T-helper 2 cell treated with Interferon-gamma antibody and Interleukin-4, amounts not matched to agents 5 μg/mL and 100 μg/mL, for 36 hours (primary cell): ENCODE measurements around the gene NKD2.
"Not testable (repeated sequence)": the region's sequence is repeated elsewhere in the genome, so short reads cannot be mapped to it uniquely, and the experiment has no call there.

Source experiments
- DNase-seq: peaks from one replicate; pipeline ENCODE4 v3.0.0; 2021; ENCODE audit warnings: low spot score
- H3K27ac Mint-ChIP-seq: one replicate; pipeline ENCODE4 v1.8.0; 2021; ENCODE audit warnings: mild to moderate bottlenecking, mixed read lengths
- H3K27me3 Mint-ChIP-seq: one replicate; pipeline ENCODE4 v1.8.0; 2021; ENCODE audit warnings: low read depth, mixed read lengths
- H3K36me3 Mint-ChIP-seq: one replicate; pipeline ENCODE4 v1.8.0; 2021; ENCODE audit warnings: low read depth, mixed read lengths
- H3K4me1 Mint-ChIP-seq: one replicate; pipeline ENCODE4 v1.8.0; 2021; ENCODE audit warnings: low read depth, mixed read lengths
- H3K4me3 Mint-ChIP-seq: one replicate; pipeline ENCODE4 v1.8.0; 2022; ENCODE audit warnings: mild to moderate bottlenecking, moderate library complexity, mixed read lengths
- H3K9me3 Mint-ChIP-seq: one replicate; pipeline ENCODE4 v1.8.0; 2021; ENCODE audit warnings: mixed read lengths

Gene NKD2

DNA sequence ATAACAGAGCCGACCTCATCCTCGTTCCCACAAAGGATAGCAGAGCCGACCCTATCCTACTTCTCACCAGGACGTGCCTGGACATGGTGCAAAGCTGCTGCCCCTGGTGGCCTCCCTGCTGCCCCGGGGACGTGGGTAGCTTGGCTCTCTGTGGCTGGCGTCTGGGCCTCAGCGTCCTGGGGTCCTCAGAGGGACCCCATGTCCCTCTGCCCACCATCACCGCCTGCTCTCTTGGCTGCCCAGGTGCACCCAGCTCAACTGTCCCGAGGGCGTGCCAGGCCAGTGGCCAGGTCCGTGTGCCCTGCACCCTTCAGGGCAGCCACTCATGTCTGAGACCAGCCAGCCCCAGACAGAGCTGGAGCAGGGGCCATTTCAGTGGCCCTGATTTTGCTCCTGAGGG lies 8.5 kb downstream of the NKD2 start:
- Mint-ChIP-seq H3K4me1 (no peaks in the 10 kb centered on the region), H3K36me3 (peaks cover 4% of the 10 kb centered on the region), H3K9me3 (no peaks in the 10 kb centered on the region), H3K4me3 (no peak overlapping the region), H3K27ac (no peak overlapping the region), H3K27me3 (no peaks in the 10 kb centered on the region)
- no peak for DNase-seq

DNA sequence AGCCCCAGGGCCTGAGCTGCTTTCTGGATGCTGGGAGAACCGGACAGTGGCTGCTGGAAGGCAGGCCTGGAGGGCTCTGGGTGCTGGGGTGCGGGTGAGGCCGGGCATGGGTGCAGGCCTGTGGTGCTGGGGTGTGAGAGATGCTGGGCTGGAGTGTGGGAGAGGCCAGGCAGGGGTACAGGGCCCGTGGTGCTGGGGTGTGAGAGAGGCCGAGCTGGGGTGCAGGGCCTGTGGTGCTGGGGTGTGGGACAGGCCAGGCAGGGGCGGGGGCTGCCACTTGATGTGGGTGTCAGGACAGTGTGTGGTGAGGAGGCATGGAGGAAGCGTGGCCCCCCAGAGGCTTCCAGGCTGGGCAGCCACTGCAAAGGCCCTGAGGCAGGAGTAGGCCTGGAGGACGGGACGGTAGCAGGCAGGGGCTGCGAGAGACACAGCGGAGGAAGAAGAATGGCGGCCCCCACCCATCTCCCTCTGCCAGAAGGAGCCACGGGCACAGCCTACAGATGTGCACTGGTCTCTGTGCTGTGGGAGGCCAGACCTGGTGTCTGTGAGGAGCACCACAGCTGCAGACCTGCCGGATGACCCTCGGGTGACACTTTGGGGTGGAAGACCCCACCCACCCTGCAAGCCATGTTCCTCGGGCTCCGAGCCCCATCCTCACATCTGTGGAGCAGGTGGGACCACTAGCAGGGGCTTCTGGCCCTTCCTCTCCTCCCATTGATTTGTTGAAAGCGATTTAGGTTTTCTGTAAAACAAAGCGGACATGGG lies 9.3 kb downstream of the NKD2 start:
- H3K4me1 Mint-ChIP-seq = no peaks in the 10 kb centered on the region
- no peak overlapping the region for H3K4me3 Mint-ChIP-seq
- no peaks in the 10 kb centered on the region for H3K9me3 Mint-ChIP-seq
- H3K36me3 Mint-ChIP-seq = peaks cover 4% of the 10 kb centered on the region
- DNase-seq = no peak
- no peak overlapping the region for H3K27ac Mint-ChIP-seq
- no peaks in the 10 kb centered on the region for H3K27me3 Mint-ChIP-seq

DNA sequence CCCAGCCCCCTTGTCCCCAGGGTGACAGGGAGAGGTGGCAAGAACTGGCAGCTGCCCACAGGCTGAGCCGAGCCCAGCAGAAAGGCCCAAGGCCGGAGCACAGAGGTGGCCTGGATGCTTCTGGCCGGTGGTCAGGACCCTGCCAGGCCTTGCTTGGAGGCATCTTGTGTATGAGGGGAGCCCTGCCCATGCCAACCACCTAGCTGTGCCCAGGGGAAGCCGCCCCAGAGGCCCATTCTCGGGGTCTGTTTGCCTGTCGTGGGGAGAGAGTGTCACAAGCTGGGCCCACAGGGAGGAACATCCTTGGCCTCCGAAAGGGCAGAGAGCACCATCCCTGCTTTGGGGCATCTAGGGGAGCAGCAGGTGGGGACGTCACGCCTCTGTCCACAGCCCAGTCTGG lies 10.0 kb downstream of the NKD2 start:
- DNase-seq = no peak
- Mint-ChIP-seq H3K27me3 (no peaks in the 10 kb centered on the region), H3K27ac (no peak overlapping the region), H3K36me3 (peaks cover 4% of the 10 kb centered on the region), H3K4me3 (no peak overlapping the region), H3K4me1 (no peaks in the 10 kb centered on the region), H3K9me3 (no peaks in the 10 kb centered on the region)

DNA sequence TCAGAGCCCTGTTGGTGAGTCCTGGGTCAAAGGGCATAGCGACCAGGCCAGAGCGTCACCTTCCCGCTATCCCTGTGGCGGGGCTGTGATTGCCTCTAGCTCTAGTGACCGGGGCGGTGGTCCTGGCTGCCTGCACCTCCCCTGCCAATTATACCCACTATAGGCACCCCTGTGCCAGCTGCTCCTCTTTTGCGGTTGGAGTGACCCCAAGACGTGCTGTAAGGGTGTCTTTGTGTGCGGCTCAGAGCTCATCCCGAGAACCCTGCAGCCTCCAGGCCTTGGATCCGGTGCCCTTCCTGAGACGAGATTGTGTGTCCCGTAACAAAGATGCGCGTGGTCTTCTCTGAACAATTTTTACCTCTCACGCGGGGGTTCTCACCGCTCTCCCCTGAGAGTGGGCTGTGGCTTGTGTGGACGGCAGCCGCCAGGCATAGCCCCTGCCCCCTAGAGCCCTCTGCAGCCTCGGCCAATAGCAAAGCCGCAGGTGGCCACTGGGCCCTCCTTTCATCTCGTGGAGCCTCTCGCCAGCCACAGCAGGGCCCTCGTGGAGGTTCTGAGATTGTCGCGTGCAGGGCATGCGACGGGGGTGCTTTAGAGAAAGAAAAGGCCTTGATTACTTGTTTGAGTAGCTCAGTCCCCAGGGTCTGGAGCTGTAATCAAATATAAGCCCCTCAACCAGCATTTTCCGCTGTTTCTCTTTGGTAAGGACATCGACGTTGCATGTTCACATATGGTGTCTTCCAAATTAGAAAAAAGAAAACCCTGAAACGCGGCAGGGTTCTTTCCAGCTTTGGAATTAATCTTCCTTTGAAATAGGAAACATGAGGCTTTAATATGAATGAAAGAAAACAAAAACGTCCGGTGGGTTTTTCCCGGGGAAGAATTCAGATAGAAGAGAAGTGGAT lies 10.7 kb downstream of the NKD2 start:
- no peak overlapping the region for H3K4me3 Mint-ChIP-seq
- H3K9me3 Mint-ChIP-seq = no peaks in the 10 kb centered on the region
- H3K36me3 Mint-ChIP-seq = peaks cover 4% of the 10 kb centered on the region
- no peak for DNase-seq
- H3K27me3 Mint-ChIP-seq = no peaks in the 10 kb centered on the region
- H3K27ac Mint-ChIP-seq = no peak overlapping the region
- H3K4me1 Mint-ChIP-seq = no peaks in the 10 kb centered on the region

DNA sequence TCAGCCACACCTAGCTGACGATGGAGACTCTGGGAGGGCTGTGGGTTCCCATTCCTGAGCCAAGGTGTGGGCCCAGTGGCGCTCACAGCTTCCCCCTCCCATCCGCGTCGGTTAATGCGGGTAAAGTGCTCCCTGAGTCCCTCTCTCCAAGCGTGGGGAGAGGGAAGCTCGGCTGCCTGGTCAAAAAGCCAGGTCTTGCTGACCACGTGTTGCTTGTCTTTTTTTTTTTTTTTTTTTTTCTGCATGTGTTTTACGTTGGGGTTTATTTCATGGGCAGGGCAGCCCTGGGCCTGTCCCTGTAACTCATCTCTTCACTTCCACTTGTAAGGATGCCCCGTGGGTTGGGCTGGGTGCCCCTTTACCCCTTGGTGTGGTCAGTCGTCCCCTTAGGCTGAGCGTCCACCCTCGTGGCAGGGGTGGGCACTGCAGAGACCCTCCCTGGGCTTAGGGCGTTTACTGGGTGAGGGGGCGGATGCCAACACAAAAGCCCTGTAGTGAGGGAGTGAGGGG lies 11.9 kb downstream of the NKD2 start:
- DNase-seq = no peak
- Mint-ChIP-seq H3K36me3 (peaks cover 4% of the 10 kb centered on the region), H3K4me3 (no peak overlapping the region), H3K9me3 (no peaks in the 10 kb centered on the region), H3K27ac (no peak overlapping the region), H3K27me3 (no peaks in the 10 kb centered on the region), H3K4me1 (no peaks in the 10 kb centered on the region)

DNA sequence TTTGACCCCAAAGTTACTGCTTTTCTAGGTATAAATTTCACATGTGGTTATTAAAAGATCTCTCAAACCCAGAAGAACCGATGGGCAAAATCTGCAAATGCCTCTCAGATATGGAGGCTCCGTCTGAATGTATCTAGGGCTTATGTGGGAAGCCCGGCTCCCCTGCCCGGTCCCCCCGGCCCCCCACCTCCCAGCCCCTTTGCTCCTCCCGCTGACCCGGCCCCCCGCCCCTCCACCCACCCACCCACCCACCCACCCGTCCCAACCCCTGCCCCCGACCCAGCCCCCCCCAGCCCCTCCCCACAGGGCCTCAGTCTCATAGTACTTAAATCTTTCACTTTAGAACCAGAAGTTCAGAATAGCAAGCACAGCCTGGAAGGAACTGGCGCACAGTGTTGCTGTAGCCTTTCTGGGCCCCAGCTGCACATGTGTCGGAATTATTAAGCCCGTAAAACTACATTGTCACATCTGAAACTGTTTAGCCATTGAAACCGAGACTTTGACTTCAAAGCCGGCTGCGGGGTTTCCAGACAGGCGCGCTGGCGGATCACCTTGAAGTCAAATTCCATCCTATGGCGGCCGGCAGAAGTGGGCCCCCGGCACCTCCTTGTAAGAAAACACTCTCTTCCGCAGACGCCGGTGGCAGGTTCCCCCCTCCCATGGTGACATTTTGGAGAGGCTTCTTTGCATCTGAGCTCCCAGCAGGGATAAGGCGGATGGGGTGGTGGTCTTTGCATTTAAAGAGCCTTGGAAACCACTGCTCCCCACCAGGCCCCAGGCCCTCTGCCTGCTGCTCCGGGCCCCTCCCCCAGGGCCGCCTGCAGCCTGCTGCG lies 12.8 kb downstream of the NKD2 start:
- Mint-ChIP-seq H3K27me3 (no peaks in the 10 kb centered on the region), H3K4me1 (no peaks in the 10 kb centered on the region), H3K36me3 (peaks cover 2% of the 10 kb centered on the region), H3K9me3 (no peaks in the 10 kb centered on the region), H3K4me3 (no peak overlapping the region), H3K27ac (no peak overlapping the region)
- DNase-seq = no peak

DNA sequence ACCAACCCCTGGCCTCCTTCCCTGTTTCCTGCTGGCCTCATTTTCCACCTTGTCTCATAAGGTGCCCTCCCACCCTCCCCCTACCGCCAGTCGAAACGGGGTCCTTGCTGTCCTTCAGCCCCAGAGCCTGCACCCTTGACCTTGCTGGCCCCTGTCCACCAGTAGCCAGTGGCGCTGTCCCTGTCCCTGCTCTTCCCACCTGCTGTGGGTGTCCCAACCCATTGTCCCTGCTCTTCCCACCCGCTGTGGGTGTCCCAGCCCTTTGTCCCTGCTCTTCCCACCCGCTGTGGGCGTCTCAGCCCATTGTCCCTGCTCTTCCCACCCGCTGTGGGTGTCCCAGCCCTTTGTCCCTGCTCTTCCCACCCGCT lies 13.4 kb downstream of the NKD2 start:
- not testable (repeated sequence) for H3K4me1 Mint-ChIP-seq, DNase-seq, H3K27me3 Mint-ChIP-seq, H3K36me3 Mint-ChIP-seq, H3K4me3 Mint-ChIP-seq, H3K9me3 Mint-ChIP-seq, H3K27ac Mint-ChIP-seq

DNA sequence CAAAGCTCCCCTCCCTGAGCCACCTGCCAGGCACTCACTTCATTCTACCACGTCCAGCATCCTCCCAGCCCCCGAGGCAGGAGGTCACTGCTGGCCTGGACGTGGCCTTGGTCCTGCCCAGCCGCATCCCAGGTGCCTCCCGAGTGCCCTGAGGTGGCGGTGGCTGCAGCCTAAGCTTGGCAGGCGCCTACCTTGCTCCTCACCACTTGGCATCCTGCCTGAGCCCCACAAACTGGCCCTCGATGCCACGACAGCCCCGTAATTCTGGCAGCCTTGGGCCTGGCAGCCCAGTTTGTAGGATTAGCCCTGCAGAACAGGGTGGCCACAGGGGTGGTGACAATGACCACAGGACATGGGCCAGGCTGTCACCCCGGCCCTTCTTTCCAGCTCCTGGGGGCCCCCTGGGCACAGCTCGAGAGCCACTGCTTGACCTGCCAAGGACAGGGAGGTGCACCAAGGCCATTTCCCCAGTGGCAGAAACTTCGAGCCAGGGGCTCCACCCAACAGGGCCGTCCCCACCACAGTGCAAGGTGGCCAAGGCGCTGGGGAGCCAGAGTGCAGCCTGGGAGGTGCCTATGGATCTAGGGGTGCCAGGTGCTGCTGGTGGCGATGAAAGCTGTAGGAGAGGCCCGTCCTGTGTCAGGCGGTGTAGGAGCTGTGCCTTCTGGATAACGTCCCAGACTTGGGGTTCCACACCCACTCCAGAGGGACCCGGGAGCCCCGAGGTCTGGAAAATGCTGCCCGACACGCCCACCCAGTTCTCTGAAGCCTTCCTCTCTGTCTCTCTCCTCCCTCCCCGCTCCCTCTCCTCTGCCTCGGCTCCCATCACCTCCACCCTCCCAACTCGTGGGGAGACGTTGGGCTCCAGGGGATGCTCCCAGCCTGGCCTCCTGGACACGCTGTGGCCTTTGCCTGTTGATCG lies 18.4 kb downstream of the NKD2 start:
- H3K27ac Mint-ChIP-seq = no peak overlapping the region
- H3K36me3 Mint-ChIP-seq = no peaks in the 10 kb centered on the region
- no peaks in the 10 kb centered on the region for H3K9me3 Mint-ChIP-seq
- H3K4me3 Mint-ChIP-seq = no peak overlapping the region
- no peak for DNase-seq
- no peaks in the 10 kb centered on the region for H3K27me3 Mint-ChIP-seq
- H3K4me1 Mint-ChIP-seq = no peaks in the 10 kb centered on the region

DNA sequence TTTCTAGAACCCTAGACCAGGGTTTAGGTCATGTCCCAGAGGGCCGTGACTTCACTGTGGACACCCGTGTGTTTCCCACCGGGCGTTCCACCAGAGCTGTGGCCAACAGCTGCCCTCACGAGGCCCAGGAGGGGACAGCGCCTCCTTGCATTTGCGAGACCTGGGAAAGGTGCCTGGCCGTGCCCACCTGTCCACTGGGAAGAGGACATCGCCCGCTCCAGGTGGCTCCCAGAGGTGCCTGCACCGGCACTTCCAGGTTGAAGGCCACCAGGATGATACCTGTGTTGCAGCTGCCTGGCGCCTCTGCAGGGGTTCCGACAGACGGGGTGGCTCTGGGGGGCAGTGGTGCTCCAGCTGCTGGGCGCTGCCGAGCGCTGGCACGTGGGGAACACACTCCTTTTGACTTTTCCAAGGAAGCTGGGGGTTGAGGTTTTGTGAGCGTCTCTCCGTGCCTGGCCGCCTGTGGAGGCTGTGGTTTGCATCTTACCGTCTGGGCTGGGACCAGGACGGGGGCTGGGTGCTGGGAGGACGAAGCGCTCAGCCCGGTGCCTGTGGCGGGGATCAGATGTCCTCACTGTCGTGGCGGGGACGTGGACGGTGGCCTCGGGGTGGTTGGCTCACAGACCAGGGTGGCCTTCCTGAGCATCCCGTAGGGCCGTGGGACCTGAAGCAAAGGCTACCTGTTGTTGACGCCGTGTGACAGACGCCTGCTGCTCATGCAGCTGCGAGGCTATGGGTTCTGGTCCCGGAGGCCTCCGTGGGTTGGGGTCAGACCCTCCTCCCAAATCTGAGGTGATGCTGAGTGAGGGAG lies 19.2 kb downstream of the NKD2 start:
- Mint-ChIP-seq H3K9me3 (no peaks in the 10 kb centered on the region), H3K27me3 (no peaks in the 10 kb centered on the region), H3K27ac (no peak overlapping the region), H3K36me3 (no peaks in the 10 kb centered on the region), H3K4me1 (no peaks in the 10 kb centered on the region), H3K4me3 (no peak overlapping the region)
- DNase-seq = no peak

DNA sequence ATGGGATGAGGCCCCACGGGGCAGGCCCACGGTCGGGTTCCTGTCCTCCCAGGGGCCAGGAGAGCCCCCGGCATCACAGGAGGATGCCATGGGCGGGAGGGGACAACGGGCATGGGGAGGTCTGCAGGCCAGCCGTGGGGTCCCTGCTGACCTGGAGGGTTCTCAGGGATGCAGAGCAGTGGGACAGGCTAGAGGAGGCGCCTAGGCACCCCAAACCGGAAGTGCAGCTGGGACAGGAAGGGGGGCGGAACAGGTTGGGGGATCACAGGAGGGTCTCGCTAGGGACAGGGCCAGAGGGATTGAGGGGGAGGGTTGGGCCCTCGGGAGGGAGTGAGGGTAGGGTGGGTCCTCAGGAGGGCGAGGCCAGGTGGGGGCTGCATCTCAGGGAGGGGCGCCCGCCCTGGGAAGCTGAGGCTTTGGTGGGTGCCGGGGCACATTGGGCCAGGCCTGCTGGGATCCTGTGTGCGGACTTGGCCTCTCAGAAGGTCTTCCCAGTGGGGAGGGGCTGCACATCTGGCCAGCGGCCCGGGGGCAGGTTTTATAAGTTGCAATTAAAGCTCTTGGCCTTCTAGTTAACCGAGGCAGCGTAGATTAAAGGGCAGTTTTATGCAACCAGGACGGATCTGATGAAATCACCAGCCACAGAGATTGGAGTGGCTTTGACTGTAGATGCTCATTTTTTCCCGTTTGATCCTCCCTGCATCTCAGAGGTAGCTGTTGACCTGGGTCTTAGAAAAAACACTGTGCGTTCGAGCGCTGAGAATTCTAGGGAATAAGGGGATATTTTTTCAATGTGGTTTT lies 20.1 kb downstream of the NKD2 start:
- H3K36me3 Mint-ChIP-seq = peaks cover under 1% of the 10 kb centered on the region
- H3K27me3 Mint-ChIP-seq = no peaks in the 10 kb centered on the region
- H3K4me1 Mint-ChIP-seq = no peaks in the 10 kb centered on the region
- H3K9me3 Mint-ChIP-seq = no peaks in the 10 kb centered on the region
- DNase-seq = no peak
- no peak overlapping the region for H3K27ac Mint-ChIP-seq
- H3K4me3 Mint-ChIP-seq = no peak overlapping the region

DNA sequence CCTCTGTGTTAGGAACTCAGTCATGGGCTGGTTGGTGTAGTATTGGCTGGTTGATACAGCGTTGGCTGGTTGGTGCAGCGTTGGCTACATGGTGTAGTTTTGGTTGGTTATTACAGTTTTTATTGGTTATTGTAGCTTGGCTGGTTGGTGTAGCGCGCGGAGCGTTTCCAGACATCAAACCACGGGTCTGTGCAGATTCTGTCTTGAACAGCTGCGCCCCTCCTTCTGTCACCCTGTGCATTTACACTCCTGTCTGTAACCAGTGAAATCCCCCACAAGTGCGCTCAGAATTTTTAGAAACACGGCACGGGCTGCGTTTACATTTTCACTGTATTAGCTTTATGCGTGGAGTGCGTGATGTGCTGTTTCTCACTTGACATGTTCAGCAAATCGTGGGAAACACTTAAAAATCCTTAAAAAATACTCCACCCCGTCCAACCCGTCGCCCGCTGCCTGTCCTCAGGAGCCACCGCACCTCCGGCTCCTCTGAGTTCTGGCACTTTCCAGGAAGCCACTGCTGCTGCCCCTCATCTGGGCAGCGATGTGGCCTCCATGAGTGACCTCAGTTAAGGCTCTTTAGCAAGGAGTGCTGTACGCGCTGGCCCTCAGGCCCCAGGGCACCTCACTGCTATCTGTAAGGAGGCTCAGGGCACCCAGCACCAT lies 20.8 kb downstream of the NKD2 start:
- no peak for DNase-seq
- H3K4me1 Mint-ChIP-seq = no peaks in the 10 kb centered on the region
- H3K9me3 Mint-ChIP-seq = no peaks in the 10 kb centered on the region
- H3K27ac Mint-ChIP-seq = no peak overlapping the region
- peaks cover 6% of the 10 kb centered on the region for H3K36me3 Mint-ChIP-seq
- H3K4me3 Mint-ChIP-seq = no peak overlapping the region
- H3K27me3 Mint-ChIP-seq = no peaks in the 10 kb centered on the region
